Trophoblast cell (in vitro differentiated cells and primary cell): ENCODE measurements around the gene PKP1.

Source experiments
- DNase-seq, 2 donors: peaks; one replicate each; pipeline ENCODE4 v3.0.0-alpha.2; 2016
- H2AFZ ChIP-seq: 2 replicates; pipeline ENCODE4 v1.6.1; 2013; ENCODE audit warnings: low read length, moderate library complexity, mild to moderate bottlenecking; ENCODE audit not compliant: insufficient read depth, poor library complexity
- H2AK5ac ChIP-seq: 2 replicates; pipeline ENCODE4 v1.6.1; 2013; ENCODE audit warnings: mild to moderate bottlenecking, low read length
- H2BK120ac ChIP-seq: 2 replicates; pipeline ENCODE4 v1.6.1; 2013; ENCODE audit warnings: low read length, mild to moderate bottlenecking, moderate library complexity; ENCODE audit not compliant: insufficient read depth, poor library complexity
- H2BK12ac ChIP-seq: 2 replicates; pipeline ENCODE4 v1.6.1; 2013; ENCODE audit warnings: mild to moderate bottlenecking, low read length, moderate library complexity
- H2BK5ac ChIP-seq: 2 replicates; pipeline ENCODE4 v1.6.1; 2013; ENCODE audit warnings: low read length, low read depth, moderate library complexity, mild to moderate bottlenecking; ENCODE audit not compliant: poor library complexity
- H3K14ac ChIP-seq: 2 replicates; pipeline ENCODE4 v1.6.1; 2013; ENCODE audit warnings: mild to moderate bottlenecking, low read length
- H3K18ac ChIP-seq: 2 replicates; pipeline ENCODE4 v1.6.1; 2013; ENCODE audit warnings: mild to moderate bottlenecking, low read length
- H3K23ac ChIP-seq: 2 replicates; pipeline ENCODE4 v1.6.1; 2013; ENCODE audit warnings: low read length
- H3K27ac ChIP-seq: 2 replicates; pipeline ENCODE4 v1.5.1; 2013; ENCODE audit warnings: low read depth, mild to moderate bottlenecking, inconsistent platforms, low read length, moderate library complexity
- H3K27me3 ChIP-seq: 2 replicates; pipeline ENCODE4 v1.6.1; 2013; ENCODE audit warnings: inconsistent platforms, mild to moderate bottlenecking, low read length, moderate library complexity; ENCODE audit not compliant: insufficient read depth
- H3K36me3 ChIP-seq, 2 experiments: 1 replicate in 1 of 2; 2 replicates in 1 of 2; pipeline ENCODE4 v1.6.1; 2013; ENCODE audit warnings: low read length in 2 of 2, mild to moderate bottlenecking in 2 of 2, moderate library complexity in 1 of 2; ENCODE audit not compliant: insufficient read depth in 2 of 2, control insufficient read depth in 1 of 2
- H3K4ac ChIP-seq: 2 replicates; pipeline ENCODE4 v1.6.1; 2013; ENCODE audit warnings: low read depth, mild to moderate bottlenecking, low read length, moderate library complexity
- H3K4me1 ChIP-seq, 2 experiments: 1 replicate in 1 of 2; 2 replicates in 1 of 2; pipeline ENCODE4 v1.6.1; 2013; ENCODE audit warnings: low read length in 2 of 2, mild to moderate bottlenecking in 2 of 2, moderate library complexity in 1 of 2; ENCODE audit not compliant: insufficient read depth in 2 of 2, control insufficient read depth in 1 of 2
- H3K4me2 ChIP-seq: 2 replicates; pipeline ENCODE4 v1.6.1; 2013; ENCODE audit warnings: inconsistent platforms, mild to moderate bottlenecking, low read length, moderate library complexity
- H3K4me3 ChIP-seq: 2 replicates; pipeline ENCODE4 v1.5.1; 2013; ENCODE audit warnings: mild to moderate bottlenecking, low read depth, low read length, inconsistent platforms
- H3K79me1 ChIP-seq: one replicate; pipeline ENCODE4 v1.6.1; 2013; ENCODE audit warnings: low read length
- H3K79me2 ChIP-seq: 2 replicates; pipeline ENCODE4 v1.6.1; 2013; ENCODE audit warnings: low read length, mild to moderate bottlenecking; ENCODE audit not compliant: control insufficient read depth, insufficient read depth, poor library complexity
- H3K9ac ChIP-seq: 2 replicates; pipeline ENCODE4 v1.6.1; 2013; ENCODE audit warnings: mild to moderate bottlenecking, low read length
- H3K9me3 ChIP-seq: 2 replicates; pipeline ENCODE4 v1.6.1; 2013; ENCODE audit warnings: low read depth, mild to moderate bottlenecking, control low read depth, inconsistent platforms, low read length; ENCODE audit not compliant: insufficient read depth
- H4K12ac ChIP-seq: 2 replicates; pipeline ENCODE4 v1.6.1; 2013; ENCODE audit warnings: low read depth, mild to moderate bottlenecking, low read length, moderate library complexity
- H4K8ac ChIP-seq: 2 replicates; pipeline ENCODE4 v1.6.1; 2013; ENCODE audit warnings: low read depth, mild to moderate bottlenecking, low read length, moderate library complexity
- H4K91ac ChIP-seq: one replicate; pipeline ENCODE4 v1.6.1; 2013; ENCODE audit warnings: low read depth, mild to moderate bottlenecking, low read length, moderate library complexity
- WGBS: extraction: QIAGEN DNeasy Blood & Tissue Kit; methylation state at CpG from one replicate; pipeline ENCODE4 v1.1.7; 2013; ENCODE audit warnings: missing lambda C conversion rate; ENCODE audit not compliant: insufficient read length, insufficient coverage; ENCODE audit errors: extremely low coverage; 5-methylcytosine and 5-hydroxymethylcytosine counted together

PKP1 gene

DNA sequence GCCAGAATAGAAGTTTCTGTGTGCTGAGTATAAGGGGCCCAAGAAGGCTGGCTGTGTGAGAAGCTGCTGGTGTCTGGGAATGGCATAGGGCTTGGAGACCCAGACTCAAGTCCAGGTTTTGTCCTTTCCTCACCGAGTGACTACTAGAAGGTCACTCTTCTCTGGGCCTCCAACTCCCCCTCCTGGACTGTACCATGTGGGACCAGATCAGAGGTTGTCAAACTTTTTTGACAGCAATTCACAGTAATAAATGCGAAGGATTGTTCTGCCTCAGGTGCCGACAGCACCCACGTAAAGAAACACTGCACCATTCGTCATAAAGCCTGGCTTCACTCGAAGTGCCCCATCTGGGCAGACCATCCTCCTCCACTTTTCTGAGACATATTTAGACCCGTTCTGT lies 29.0 kb downstream of the PKP1 start:
- Histone ChIP-seq H3K4ac (no peak overlapping the region), H3K9ac (no peak overlapping the region), H3K4me2 (no peak overlapping the region), H3K4me1 (peaks cover 29 to 33% of the 10 kb centered on the region in 2 experiments), H3K18ac (no peak overlapping the region), H4K12ac (no peak overlapping the region), H2AK5ac (no peak overlapping the region), H2BK120ac (no peak overlapping the region), H3K27me3 (no peaks in the 10 kb centered on the region), H2BK12ac (no peak overlapping the region), H3K79me2 (no peaks in the 10 kb centered on the region), H2BK5ac (no peak overlapping the region), H3K4me3 (no peak overlapping the region), H3K9me3 (peaks cover 3% of the 10 kb centered on the region), H3K14ac (no peak overlapping the region), H3K79me1 (peaks cover 17% of the 10 kb centered on the region), H3K36me3 (no peaks in the 10 kb centered on the region), H4K91ac (no peak overlapping the region), H3K23ac (no peak overlapping the region), H3K27ac (no peak overlapping the region), H4K8ac (no peak overlapping the region), H2AFZ (no peak overlapping the region)
- WGBS = no CpG with 5 or more reads among the region's 7 CpGs
- DNase-seq = peak in 1 of 2 donors; percentile 34

DNA sequence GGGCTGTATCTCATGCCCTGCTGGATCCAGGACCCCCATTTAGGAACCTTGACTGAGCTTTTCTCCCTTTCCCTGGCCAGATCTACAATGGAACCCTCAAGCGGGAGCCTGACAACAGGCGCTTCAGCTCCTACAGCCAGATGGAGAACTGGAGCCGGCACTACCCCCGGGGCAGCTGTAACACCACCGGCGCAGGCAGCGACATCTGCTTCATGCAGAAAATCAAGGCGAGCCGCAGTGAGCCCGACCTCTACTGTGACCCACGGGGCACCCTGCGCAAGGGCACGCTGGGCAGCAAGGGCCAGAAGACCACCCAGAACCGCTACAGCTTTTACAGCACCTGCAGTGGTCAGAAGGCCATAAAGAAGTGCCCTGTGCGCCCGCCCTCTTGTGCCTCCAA lies 29.8 kb downstream of the PKP1 start:
- Histone ChIP-seq H3K9ac (no peak overlapping the region), H3K79me1 (peaks cover 16% of the 10 kb centered on the region), H4K8ac (no peak overlapping the region), H3K4ac (no peak overlapping the region), H3K4me2 (no peak overlapping the region), H3K4me3 (no peak overlapping the region), H3K27ac (no peak overlapping the region), H3K27me3 (no peaks in the 10 kb centered on the region), H4K12ac (no peak overlapping the region), H3K18ac (no peak overlapping the region), H3K23ac (no peak overlapping the region), H4K91ac (no peak overlapping the region), H3K79me2 (no peaks in the 10 kb centered on the region), H2BK5ac (no peak overlapping the region), H2AFZ (no peak overlapping the region), H2AK5ac (no peak overlapping the region), H2BK12ac (no peak overlapping the region), H3K4me1 (peaks cover 21 to 26% of the 10 kb centered on the region in 2 experiments), H3K9me3 (peaks cover 2% of the 10 kb centered on the region), H3K36me3 (no peaks in the 10 kb centered on the region), H3K14ac (no peak overlapping the region), H2BK120ac (no peak overlapping the region)
- DNase-seq = no peak
- WGBS = no CpG with 5 or more reads among the region's 16 CpGs

DNA sequence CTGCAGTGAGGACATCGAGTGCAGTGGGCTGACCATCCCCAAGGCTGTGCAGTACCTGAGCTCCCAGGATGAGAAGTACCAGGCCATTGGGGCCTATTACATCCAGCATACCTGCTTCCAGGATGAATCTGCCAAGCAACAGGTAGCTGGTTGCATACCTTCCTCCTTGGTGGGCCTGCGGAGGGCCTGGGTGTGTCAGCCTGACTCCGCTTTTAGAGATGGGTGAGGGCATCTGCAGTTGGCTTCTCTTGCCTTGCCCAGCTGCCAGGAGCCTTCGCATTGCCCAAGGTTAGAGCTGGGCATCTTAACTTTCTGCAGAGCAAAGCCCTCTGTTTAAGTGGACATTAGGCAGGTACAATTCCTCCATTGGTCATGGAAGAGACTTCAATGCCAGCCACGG lies 33.2 kb downstream of the PKP1 start:
- no CpG with 5 or more reads among the region's 5 CpGs for WGBS
- Histone ChIP-seq H3K36me3 (no peaks in the 10 kb centered on the region), H2BK12ac (no peak overlapping the region), H2AK5ac (no peak overlapping the region), H3K79me1 (no peaks in the 10 kb centered on the region), H3K4me1 (no peaks in the 10 kb centered on the region), H4K12ac (no peak overlapping the region), H4K91ac (no peak overlapping the region), H3K9ac (peak overlapping the region; percentile 25), H2BK120ac (no peak overlapping the region), H4K8ac (no peak overlapping the region), H3K18ac (no peak overlapping the region), H3K4me3 (no peak overlapping the region), H3K4me2 (no peak overlapping the region), H3K23ac (no peak overlapping the region), H2AFZ (no peak overlapping the region), H2BK5ac (no peak overlapping the region), H3K14ac (no peak overlapping the region), H3K4ac (no peak overlapping the region), H3K79me2 (no peaks in the 10 kb centered on the region), H3K27ac (no peak overlapping the region), H3K27me3 (no peaks in the 10 kb centered on the region), H3K9me3 (peaks cover 2% of the 10 kb centered on the region)
- no peak for DNase-seq

DNA sequence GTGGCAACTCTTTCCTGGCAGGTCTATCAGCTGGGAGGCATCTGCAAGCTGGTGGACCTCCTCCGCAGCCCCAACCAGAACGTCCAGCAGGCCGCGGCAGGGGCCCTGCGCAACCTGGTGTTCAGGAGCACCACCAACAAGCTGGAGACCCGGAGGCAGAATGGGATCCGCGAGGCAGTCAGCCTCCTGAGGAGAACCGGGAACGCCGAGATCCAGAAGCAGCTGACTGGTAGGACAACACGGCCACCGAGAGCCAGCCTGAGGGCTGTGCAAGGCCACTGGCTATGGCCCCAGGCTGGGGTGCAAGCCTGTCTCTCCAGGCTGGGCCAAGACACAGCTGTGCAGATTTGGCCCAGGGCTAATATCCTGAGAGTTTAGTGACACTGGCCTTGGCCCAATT lies 34.2 kb downstream of the PKP1 start:
- Histone ChIP-seq H4K8ac (no peak overlapping the region), H3K9ac (no peak overlapping the region), H3K4me2 (no peak overlapping the region), H3K14ac (no peak overlapping the region), H2BK120ac (no peak overlapping the region), H3K79me2 (no peaks in the 10 kb centered on the region), H3K4me1 (no peaks in the 10 kb centered on the region), H3K27me3 (no peaks in the 10 kb centered on the region), H3K23ac (no peak overlapping the region), H3K27ac (no peak overlapping the region), H3K79me1 (no peaks in the 10 kb centered on the region), H3K36me3 (no peaks in the 10 kb centered on the region), H4K12ac (no peak overlapping the region), H2BK5ac (no peak overlapping the region), H4K91ac (no peak overlapping the region), H3K4ac (no peak overlapping the region), H2AFZ (no peak overlapping the region), H2AK5ac (no peak overlapping the region), H3K4me3 (no peak overlapping the region), H2BK12ac (no peak overlapping the region), H3K9me3 (peaks cover 2% of the 10 kb centered on the region), H3K18ac (no peak overlapping the region)
- no peak for DNase-seq
- WGBS = no CpG with 5 or more reads among the region's 13 CpGs
